ENCODE measurements around the gene HYI. TPM values are rescaled to one million over a fixed set of nuclear protein-coding genes. Genes with fewer than 3 reads are reported as not detected.

HYI gene
- polyA plus RNA-seq, 1 of the 3 experiments (the other 2 are of a cell fraction): 11.1 TPM

DNA sequence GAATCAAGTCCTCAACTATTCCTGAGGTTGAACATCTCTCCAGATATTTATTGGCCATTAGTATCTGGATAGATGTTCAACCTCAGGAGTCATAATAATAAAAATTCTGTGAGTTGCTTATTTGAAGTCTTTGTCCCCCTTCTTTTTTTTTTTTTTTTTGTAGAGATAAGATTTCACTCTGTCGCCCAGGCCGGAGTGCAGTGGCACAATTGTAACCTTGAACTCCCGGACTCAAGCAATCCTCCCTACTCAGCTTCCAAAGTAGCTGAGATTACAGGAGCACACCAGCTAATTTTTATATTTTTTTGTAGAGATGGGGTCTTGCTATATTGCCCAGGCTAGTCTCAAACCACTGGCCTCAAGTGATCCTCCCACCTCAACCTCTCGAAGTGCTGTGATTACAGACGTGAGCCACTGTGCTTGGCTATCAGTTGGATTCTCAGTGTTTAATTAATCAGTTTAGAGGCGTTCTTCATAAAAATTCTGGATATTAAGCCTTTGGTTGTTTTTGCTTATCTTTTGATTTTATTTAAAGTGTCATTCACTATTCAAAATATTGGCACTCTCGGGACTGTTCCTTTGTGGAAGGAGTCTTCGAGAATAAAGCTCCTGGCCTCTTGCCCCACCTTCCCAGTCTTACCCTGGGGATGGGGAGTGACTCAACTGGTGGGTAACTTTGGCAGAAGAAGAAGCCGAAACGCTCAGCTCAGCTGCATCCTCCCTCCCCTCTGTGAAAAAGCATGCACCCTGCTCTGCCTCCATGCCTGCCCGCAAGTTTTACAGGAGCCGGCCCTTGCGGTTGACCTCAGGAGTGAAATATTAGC, 11.2 kb upstream of the HYI start:
- H3K36me3 ChIP-seq (replicated peaks in 1 of 2; ENCODE audit: control insufficient read depth in 1 of 2, insufficient read depth in 2 of 2, low read length in 1 of 2): no peaks in the 10 kb centered on the region
- no peak for DNase-seq
- no peaks in the 10 kb centered on the region for H3K79me2 ChIP-seq (ENCODE audit: insufficient read depth)
- no peak overlapping the region for H3K4me2 ChIP-seq
- H2AFZ ChIP-seq (ENCODE audit: low read depth): no peak overlapping the region
- TF ChIP-seq JUND (IDR thresholded peaks at IDR 0.05) (no peak), NRF1 (IDR thresholded peaks at IDR 0.05; ENCODE audit: low read depth, low read length) (no peak), FOXM1 (IDR thresholded peaks at IDR 0.05; ENCODE audit: low read depth) (no peak)
- TF ChIP-seq, protein P1, sequence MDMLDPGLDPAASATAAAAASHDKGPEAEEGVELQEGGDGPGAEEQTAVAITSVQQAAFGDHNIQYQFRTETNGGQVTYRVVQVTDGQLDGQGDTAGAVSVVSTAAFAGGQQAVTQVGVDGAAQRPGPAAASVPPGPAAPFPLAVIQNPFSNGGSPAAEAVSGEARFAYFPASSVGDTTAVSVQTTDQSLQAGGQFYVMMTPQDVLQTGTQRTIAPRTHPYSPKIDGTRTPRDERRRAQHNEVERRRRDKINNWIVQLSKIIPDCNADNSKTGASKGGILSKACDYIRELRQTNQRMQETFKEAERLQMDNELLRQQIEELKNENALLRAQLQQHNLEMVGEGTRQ (IDR thresholded peaks at IDR 0.05; ENCODE audit: borderline replicate concordance, low read depth, low read length): no peak
- 86% methylated on average over 10 of the region's 13 CpGs for WGBS (ENCODE audit: low lambda C conversion rate)
- H3K9ac ChIP-seq: no peak overlapping the region
- no peaks in the 10 kb centered on the region for H3K9me2 ChIP-seq
- no peaks in the 10 kb centered on the region for H4K20me1 ChIP-seq (ENCODE audit: insufficient read depth)
- no peaks in the 10 kb centered on the region for H3K9me3 ChIP-seq
- no peaks in the 10 kb centered on the region for H3K27me3 ChIP-seq (ENCODE audit: insufficient read depth)
- POLR2A ChIA-PET: no interaction called here
- H3K4me3 ChIP-seq (ENCODE audit: low read depth in 2 of 2, low read length in 1 of 2): no peak overlapping the region
- no peaks in the 10 kb centered on the region for H3F3A ChIP-seq (replicated peaks; ENCODE audit: insufficient read depth)
- no peak overlapping the region for H3K27ac ChIP-seq (ENCODE audit: low read depth in 2 of 2, low read length in 1 of 2)
- H3K4me1 ChIP-seq (ENCODE audit: control insufficient read depth in 1 of 2, insufficient read depth in 2 of 2, low read depth in 1 of 2, low read length in 1 of 2): peaks cover 0 to 15% of the 10 kb centered on the region in 2 experiments; a peak in 1 of 4 replicates
- CTCF ChIA-PET: no interaction called here

DNA sequence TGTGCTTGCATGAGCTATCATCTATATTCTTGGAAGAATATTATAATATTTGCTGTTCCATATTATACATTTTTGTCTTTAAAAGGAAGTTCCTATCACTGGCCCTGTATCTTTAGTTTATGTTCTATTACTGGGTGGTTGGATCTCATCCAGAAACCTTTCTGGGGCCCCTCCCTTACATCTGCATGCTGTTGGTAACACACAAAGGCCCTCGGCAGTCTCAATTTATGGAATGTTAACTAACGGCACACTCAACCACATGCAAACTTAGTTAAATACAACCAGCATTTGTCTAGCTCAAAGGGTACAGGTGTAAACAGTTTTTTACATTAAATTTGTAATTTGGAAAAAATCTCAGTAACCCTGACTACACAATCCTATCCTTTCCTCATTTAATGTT, 9.7 kb upstream of the HYI start:
- H3K4me3 ChIP-seq (ENCODE audit: low read depth in 2 of 2, low read length in 1 of 2): no peak overlapping the region
- no peaks in the 10 kb centered on the region for H3K36me3 ChIP-seq (replicated peaks in 1 of 2; ENCODE audit: control insufficient read depth in 1 of 2, insufficient read depth in 2 of 2, low read length in 1 of 2)
- H3K27ac ChIP-seq (ENCODE audit: low read depth in 2 of 2, low read length in 1 of 2): no peak overlapping the region
- H3K79me2 ChIP-seq (ENCODE audit: insufficient read depth): no peaks in the 10 kb centered on the region
- H3F3A ChIP-seq (replicated peaks; ENCODE audit: insufficient read depth): no peaks in the 10 kb centered on the region
- no peak overlapping the region for H3K4me2 ChIP-seq
- H3K9ac ChIP-seq: no peak overlapping the region
- no peak for DNase-seq
- H3K9me2 ChIP-seq: no peaks in the 10 kb centered on the region
- H4K20me1 ChIP-seq (ENCODE audit: insufficient read depth): no peaks in the 10 kb centered on the region
- CTCF ChIA-PET: no interaction called here
- H3K27me3 ChIP-seq (ENCODE audit: insufficient read depth): no peaks in the 10 kb centered on the region
- POLR2A ChIA-PET: no interaction called here
- H2AFZ ChIP-seq (ENCODE audit: low read depth): peak overlapping the region; percentile 51; the same call in 1 of the 2 replicates
- H3K4me1 ChIP-seq (ENCODE audit: control insufficient read depth in 1 of 2, insufficient read depth in 2 of 2, low read depth in 1 of 2, low read length in 1 of 2): peaks cover 0 to 15% of the 10 kb centered on the region in 2 experiments; a peak in 1 of 4 replicates
- no peaks in the 10 kb centered on the region for H3K9me3 ChIP-seq
- 75% methylated on average over 2 of the region's 2 CpGs for WGBS (ENCODE audit: low lambda C conversion rate)
- TF ChIP-seq POLR2AphosphoS5 (IDR thresholded peaks at IDR 0.05; ENCODE audit: low read depth, low read length) (no peak), TAF1 (IDR thresholded peaks at IDR 0.05; ENCODE audit: borderline replicate concordance, low read depth, low read length) (no peak), RFX5 (IDR thresholded peaks at IDR 0.05; ENCODE audit: low read length) (no peak), RAD21 (IDR thresholded peaks at IDR 0.05; ENCODE audit: low read length) (no peak), TCF12 (IDR thresholded peaks at IDR 0.05) (no peak), GABPA (IDR thresholded peaks at IDR 0.05; ENCODE audit: low read depth) (no peak), ELF1 (IDR thresholded peaks at IDR 0.05) (no peak), GATA2 (CRISPR knock-in tag; IDR thresholded peaks at IDR 0.05) (no peak), SMC3 (IDR thresholded peaks at IDR 0.05; ENCODE audit: low read depth, low read length) (no peak), NRF1 (IDR thresholded peaks at IDR 0.05; ENCODE audit: low read depth, low read length) (no peak), NFIC (IDR thresholded peaks at IDR 0.05; ENCODE audit: borderline replicate concordance) (no peak), TEAD4 (IDR thresholded peaks at IDR 0.05; ENCODE audit: borderline replicate concordance, insufficient read depth) (no peak), CHD2 (IDR thresholded peaks at IDR 0.05; ENCODE audit: low read length, partially characterized antibody) (no peak)
- TF ChIP-seq, protein P2, sequence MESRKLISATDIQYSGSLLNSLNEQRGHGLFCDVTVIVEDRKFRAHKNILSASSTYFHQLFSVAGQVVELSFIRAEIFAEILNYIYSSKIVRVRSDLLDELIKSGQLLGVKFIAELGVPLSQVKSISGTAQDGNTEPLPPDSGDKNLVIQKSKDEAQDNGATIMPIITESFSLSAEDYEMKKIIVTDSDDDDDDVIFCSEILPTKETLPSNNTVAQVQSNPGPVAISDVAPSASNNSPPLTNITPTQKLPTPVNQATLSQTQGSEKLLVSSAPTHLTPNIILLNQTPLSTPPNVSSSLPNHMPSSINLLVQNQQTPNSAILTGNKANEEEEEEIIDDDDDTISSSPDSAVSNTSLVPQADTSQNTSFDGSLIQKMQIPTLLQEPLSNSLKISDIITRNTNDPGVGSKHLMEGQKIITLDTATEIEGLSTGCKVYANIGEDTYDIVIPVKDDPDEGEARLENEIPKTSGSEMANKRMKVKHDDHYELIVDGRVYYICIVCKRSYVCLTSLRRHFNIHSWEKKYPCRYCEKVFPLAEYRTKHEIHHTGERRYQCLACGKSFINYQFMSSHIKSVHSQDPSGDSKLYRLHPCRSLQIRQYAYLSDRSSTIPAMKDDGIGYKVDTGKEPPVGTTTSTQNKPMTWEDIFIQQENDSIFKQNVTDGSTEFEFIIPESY (IDR thresholded peaks at IDR 0.05; ENCODE audit: borderline replicate concordance, low read depth): no peak
- TF ChIP-seq, protein P3, sequence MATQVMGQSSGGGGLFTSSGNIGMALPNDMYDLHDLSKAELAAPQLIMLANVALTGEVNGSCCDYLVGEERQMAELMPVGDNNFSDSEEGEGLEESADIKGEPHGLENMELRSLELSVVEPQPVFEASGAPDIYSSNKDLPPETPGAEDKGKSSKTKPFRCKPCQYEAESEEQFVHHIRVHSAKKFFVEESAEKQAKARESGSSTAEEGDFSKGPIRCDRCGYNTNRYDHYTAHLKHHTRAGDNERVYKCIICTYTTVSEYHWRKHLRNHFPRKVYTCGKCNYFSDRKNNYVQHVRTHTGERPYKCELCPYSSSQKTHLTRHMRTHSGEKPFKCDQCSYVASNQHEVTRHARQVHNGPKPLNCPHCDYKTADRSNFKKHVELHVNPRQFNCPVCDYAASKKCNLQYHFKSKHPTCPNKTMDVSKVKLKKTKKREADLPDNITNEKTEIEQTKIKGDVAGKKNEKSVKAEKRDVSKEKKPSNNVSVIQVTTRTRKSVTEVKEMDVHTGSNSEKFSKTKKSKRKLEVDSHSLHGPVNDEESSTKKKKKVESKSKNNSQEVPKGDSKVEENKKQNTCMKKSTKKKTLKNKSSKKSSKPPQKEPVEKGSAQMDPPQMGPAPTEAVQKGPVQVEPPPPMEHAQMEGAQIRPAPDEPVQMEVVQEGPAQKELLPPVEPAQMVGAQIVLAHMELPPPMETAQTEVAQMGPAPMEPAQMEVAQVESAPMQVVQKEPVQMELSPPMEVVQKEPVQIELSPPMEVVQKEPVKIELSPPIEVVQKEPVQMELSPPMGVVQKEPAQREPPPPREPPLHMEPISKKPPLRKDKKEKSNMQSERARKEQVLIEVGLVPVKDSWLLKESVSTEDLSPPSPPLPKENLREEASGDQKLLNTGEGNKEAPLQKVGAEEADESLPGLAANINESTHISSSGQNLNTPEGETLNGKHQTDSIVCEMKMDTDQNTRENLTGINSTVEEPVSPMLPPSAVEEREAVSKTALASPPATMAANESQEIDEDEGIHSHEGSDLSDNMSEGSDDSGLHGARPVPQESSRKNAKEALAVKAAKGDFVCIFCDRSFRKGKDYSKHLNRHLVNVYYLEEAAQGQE (IDR thresholded peaks at IDR 0.05; ENCODE audit: low read depth, low read length): no peak
- TF ChIP-seq, protein P4, sequence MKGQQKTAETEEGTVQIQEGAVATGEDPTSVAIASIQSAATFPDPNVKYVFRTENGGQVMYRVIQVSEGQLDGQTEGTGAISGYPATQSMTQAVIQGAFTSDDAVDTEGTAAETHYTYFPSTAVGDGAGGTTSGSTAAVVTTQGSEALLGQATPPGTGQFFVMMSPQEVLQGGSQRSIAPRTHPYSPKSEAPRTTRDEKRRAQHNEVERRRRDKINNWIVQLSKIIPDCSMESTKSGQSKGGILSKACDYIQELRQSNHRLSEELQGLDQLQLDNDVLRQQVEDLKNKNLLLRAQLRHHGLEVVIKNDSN (IDR thresholded peaks at IDR 0.05; ENCODE audit: borderline replicate concordance, low read depth): no peak
- TF ChIP-seq, protein P5, sequence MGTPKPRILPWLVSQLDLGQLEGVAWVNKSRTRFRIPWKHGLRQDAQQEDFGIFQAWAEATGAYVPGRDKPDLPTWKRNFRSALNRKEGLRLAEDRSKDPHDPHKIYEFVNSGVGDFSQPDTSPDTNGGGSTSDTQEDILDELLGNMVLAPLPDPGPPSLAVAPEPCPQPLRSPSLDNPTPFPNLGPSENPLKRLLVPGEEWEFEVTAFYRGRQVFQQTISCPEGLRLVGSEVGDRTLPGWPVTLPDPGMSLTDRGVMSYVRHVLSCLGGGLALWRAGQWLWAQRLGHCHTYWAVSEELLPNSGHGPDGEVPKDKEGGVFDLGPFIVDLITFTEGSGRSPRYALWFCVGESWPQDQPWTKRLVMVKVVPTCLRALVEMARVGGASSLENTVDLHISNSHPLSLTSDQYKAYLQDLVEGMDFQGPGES (IDR thresholded peaks at IDR 0.05; ENCODE audit: low read depth, low read length): no peak

Data from SK-N-SH (cell line).